22Rv1 (cell line): ENCODE results near the gene TNFSF18.

Source experiments
- CTCF ChIP-seq: fragments of 450-650 bp; IDR thresholded peaks from 2 replicates; pipeline ENCODE4 v1.5.1; 2017; ENCODE audit warnings: mild to moderate bottlenecking
- ZFX ChIP-seq: fragments of 450-650 bp; IDR thresholded peaks from 2 replicates; pipeline ENCODE4 v1.6.1; 2017; ENCODE audit warnings: antibody characterized with exemption, borderline replicate concordance

GRCh38 chr1:173097001-173097400 is 46.3 kb upstream of the TNFSF18 start:
- TF ChIP-seq ZFX (no peak), CTCF (no peak)
